Upper lobe of left lung (tissue), 6 donors: ENCODE measurements around the gene JARID2. TPM values are rescaled to one million over a fixed set of nuclear protein-coding genes. Genes with fewer than 3 reads are reported as not detected.
A peak's percentile ranks its signal among the peaks of the same experiment; 100 is the strongest.

Experiments used
- ATAC-seq, 2 donors: fragments of 200-7000 bp; cut with Tn5 transposase; one replicate each; pipeline ENCODE4 v1.9.1; 2022; ENCODE audit warnings: mild to moderate bottlenecking in 2 of 2, moderate library complexity in 2 of 2; ENCODE audit not compliant: low FRiP score in 2 of 2
- DNase-seq, 2 donors: peaks; one replicate each; pipeline ENCODE4 v3.0.0-alpha.2; 2019 to 2020
- H3K27ac ChIP-seq, 4 donors: fragments of 200-600 bp; sonication (generic); one replicate each; pipeline ENCODE4 v1.5.1; 2016 to 2019
- H3K27me3 ChIP-seq, 4 donors: fragments of 200-600 bp; sonication (generic); one replicate each; pipeline ENCODE4 v1.5.1; 2017 to 2019
- H3K36me3 ChIP-seq, 4 donors: fragments of 200-600 bp; sonication (generic); one replicate each; pipeline ENCODE4 v1.5.1; 2016 to 2019
- H3K4me1 ChIP-seq, 4 donors: fragments of 200-600 bp; sonication (generic); one replicate each; pipeline ENCODE4 v1.5.1; 2018 to 2019
- H3K4me3 ChIP-seq, 4 donors: fragments of 200-600 bp; sonication (generic); one replicate each; pipeline ENCODE4 v1.5.1; 2017 to 2019; ENCODE audit warnings: mild to moderate bottlenecking in 2 of 4, moderate library complexity in 1 of 4
- H3K9me3 ChIP-seq, 4 donors: fragments of 200-600 bp; sonication (generic); one replicate each; pipeline ENCODE4 v1.5.1; 2018 to 2019
- EP300 ChIP-seq, 4 donors: sonication (generic); formaldehyde crosslinking; IDR thresholded peaks; one replicate each; pipeline ENCODE4 v1.5.1; 2017; ENCODE audit warnings: antibody characterized with exemption in 4 of 4, control low read depth in 2 of 4
- POLR2A ChIP-seq, 4 donors: fragments of 450-650 bp; IDR thresholded peaks; one replicate each; pipeline ENCODE4 v1.5.1; 2016 to 2017; ENCODE audit warnings: antibody characterized with exemption in 4 of 4, mild to moderate bottlenecking in 2 of 4
- POLR2AphosphoS5 ChIP-seq, 2 donors: sonication (generic); formaldehyde crosslinking; IDR thresholded peaks; one replicate each; pipeline ENCODE4 v1.5.1; 2017; ENCODE audit warnings: antibody characterized with exemption in 2 of 2
- WGBS, 2 donors: methylation state at CpG; one replicate each; pipeline ENCODE4 v1.1.5; 2017 to 2018; 5-methylcytosine and 5-hydroxymethylcytosine counted together
- total RNA-seq, 6 donors: library from RNA; depleted of rRNA in 4 of 6; stranded (reverse); fragments of >200 nt in 4 of 6; gene quantifications; one replicate each; pipeline versions ENCODE4 v1.1.0 to v1.2.1, GENCODE V29; 2016 to 2021
- TF ChIP-seq, protein P1 (sequence below), 6 experiments: fragments of 450-650 bp in 4 of 6; fragments of 200-600 bp in 2 of 6; sonication (generic) in 2 of 6; IDR thresholded peaks; one replicate each; pipeline ENCODE4 v1.5.1; 2016 to 2019; ENCODE audit warnings: antibody characterized with exemption in 6 of 6
- donor health status: DM: no; HTN: no; CAD: no; lungs with moderate emphysema.
- donor health status: DM: no; HTN: yes; CAD: no; lungs with severe emphysema.

JARID2 gene
- total RNA-seq, 6 donors from 2014 or later = 9.6 to 37.7 (median 16.4) TPM

DNA sequence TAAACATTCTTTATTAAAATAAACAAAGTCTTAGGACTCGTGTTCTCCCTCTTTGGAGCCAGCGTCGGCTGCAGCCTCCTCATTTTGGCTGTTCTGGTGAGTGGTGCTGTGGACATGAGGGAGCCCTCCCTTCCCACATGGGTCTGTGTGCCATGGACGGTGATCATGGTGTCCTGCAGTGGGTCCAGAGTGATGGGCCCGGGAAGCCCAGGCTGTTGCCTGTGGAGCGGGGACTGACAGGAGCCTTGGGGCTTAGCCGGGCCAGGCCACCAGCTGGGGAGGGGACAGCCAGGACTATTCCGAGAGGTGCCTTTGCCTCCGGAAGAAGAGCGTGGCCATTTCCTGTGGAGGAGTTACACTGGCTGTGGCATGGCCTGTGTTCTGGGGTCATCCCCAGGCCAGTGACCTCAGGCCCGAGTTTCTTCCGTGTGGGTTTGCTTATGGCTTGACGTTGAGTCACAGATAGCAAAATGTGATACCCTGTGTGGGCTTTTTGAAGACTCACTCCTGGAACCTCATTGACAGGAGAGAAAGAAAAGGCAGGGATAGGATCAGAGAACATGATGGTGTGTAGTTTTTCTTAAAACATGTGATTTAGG is 263.6 kb downstream of the JARID2 start:
- 73 to 75% methylated on average over 9 to 13 of the region's 13 CpGs for WGBS, 2 donors
- no peaks in the 10 kb centered on the region for H3K9me3 ChIP-seq
- DNase-seq = no peak
- H3K27me3 ChIP-seq = no peaks in the 10 kb centered on the region
- TF ChIP-seq EP300 (IDR thresholded peaks at IDR 0.05) (no peak), POLR2A (IDR thresholded peaks at IDR 0.05) (no peak), POLR2AphosphoS5 (IDR thresholded peaks at IDR 0.05) (no peak)
- TF ChIP-seq, protein P1, sequence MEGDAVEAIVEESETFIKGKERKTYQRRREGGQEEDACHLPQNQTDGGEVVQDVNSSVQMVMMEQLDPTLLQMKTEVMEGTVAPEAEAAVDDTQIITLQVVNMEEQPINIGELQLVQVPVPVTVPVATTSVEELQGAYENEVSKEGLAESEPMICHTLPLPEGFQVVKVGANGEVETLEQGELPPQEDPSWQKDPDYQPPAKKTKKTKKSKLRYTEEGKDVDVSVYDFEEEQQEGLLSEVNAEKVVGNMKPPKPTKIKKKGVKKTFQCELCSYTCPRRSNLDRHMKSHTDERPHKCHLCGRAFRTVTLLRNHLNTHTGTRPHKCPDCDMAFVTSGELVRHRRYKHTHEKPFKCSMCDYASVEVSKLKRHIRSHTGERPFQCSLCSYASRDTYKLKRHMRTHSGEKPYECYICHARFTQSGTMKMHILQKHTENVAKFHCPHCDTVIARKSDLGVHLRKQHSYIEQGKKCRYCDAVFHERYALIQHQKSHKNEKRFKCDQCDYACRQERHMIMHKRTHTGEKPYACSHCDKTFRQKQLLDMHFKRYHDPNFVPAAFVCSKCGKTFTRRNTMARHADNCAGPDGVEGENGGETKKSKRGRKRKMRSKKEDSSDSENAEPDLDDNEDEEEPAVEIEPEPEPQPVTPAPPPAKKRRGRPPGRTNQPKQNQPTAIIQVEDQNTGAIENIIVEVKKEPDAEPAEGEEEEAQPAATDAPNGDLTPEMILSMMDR (IDR thresholded peaks at IDR 0.05) = no peak
- H3K4me1 ChIP-seq = peaks cover 6 to 15% (median 13%) of the 10 kb centered on the region in 4 donors
- ATAC-seq = no peak
- H3K4me3 ChIP-seq = no peak overlapping the region
- peaks cover 0 to 48% (median 40%) of the 10 kb centered on the region in 4 donors for H3K36me3 ChIP-seq
- H3K27ac ChIP-seq = peak overlapping the region in 2 of 4 donors; percentile 30 to 31

- 97 to 100% methylated on average over 5 to 6 of the region's 6 CpGs for WGBS, 2 donors
- no peak overlapping the region for H3K4me3 ChIP-seq
- TF ChIP-seq, protein P1 (IDR thresholded peaks at IDR 0.05) = no peak
- TF ChIP-seq EP300 (IDR thresholded peaks at IDR 0.05) = no peak
- DNase-seq = no peak
- ATAC-seq = no peak
- H3K27ac ChIP-seq = peak overlapping the region in 1 of 4 donors; percentile 6
- H3K36me3 ChIP-seq = peaks cover 0 to 55% (median 44%) of the 10 kb centered on the region in 4 donors
- no peaks in the 10 kb centered on the region for H3K9me3 ChIP-seq
- no peaks in the 10 kb centered on the region for H3K27me3 ChIP-seq
- peaks cover 6 to 11% (median 8%) of the 10 kb centered on the region in 4 donors for H3K4me1 ChIP-seq
Measured at GRCh38 chr6:15510121-15510520, 264.3 kb downstream of the JARID2 start.

DNA sequence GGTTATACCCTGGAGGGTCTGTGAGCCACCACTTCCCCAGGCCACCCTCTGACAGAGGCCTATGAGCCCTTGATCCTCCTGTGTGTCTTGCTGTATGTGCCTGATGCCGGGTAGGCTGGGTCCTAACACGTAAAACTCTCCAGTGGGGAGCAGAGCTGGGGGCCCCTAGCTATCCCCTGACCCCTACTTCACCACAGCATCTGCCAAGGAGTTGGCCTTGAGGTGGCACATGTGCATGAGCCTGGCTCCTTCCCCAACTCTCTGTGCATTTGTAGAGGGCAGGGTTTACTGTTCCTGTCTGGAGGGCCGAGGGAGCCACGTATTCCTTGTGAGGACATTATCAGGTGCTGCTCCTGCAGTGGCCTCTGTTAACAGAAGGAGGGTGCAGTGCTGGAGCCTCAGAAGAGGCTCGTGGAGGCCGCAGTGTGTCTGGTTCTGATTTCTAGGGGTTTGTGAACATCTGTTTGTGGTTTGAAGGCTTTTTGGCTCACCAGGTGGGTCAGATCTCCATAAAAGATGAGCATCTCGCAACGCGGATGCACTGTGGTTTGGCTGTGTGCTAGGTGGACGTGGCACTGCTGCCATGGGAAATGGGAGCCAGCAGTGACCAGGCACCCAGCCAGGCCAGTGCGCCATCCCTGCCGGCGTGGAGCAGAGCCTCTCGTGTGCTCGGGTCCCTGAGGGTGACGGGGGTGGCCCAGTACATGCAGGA is 264.8 kb downstream of the JARID2 start:
- no peaks in the 10 kb centered on the region for H3K27me3 ChIP-seq
- WGBS, 2 donors = 92 to 95% methylated on average over 8 to 16 of the region's 16 CpGs
- no peaks in the 10 kb centered on the region for H3K9me3 ChIP-seq
- ATAC-seq = no peak
- peaks cover 0 to 55% (median 46%) of the 10 kb centered on the region in 4 donors for H3K36me3 ChIP-seq
- no peak overlapping the region for H3K27ac ChIP-seq
- H3K4me1 ChIP-seq = peaks cover under 1 to 5% (median 3%) of the 10 kb centered on the region in 4 donors
- no peak overlapping the region for H3K4me3 ChIP-seq
- no peak for DNase-seq
- TF ChIP-seq EP300 (IDR thresholded peaks at IDR 0.05) (no peak), POLR2AphosphoS5 (IDR thresholded peaks at IDR 0.05) (no peak)

- H3K36me3 ChIP-seq = peaks cover 0 to 60% (median 46%) of the 10 kb centered on the region in 4 donors
- 89 to 93% methylated on average over 7 to 14 of the region's 14 CpGs for WGBS, 2 donors
- H3K4me1 ChIP-seq = peaks cover 0 to 5% (median 0%) of the 10 kb centered on the region in 4 donors
- TF ChIP-seq POLR2A (IDR thresholded peaks at IDR 0.05) (no peak), EP300 (IDR thresholded peaks at IDR 0.05) (no peak), POLR2AphosphoS5 (IDR thresholded peaks at IDR 0.05) (no peak)
- TF ChIP-seq, protein P1 (IDR thresholded peaks at IDR 0.05) = no peak
- H3K27ac ChIP-seq = no peak overlapping the region
- no peaks in the 10 kb centered on the region for H3K9me3 ChIP-seq
- H3K27me3 ChIP-seq = no peaks in the 10 kb centered on the region
- ATAC-seq (no peak), DNase-seq (no peak)
- no peak overlapping the region for H3K4me3 ChIP-seq
Measured at GRCh38 chr6:15511248-15512125, 265.6 kb downstream of the JARID2 start.

GRCh38 chr6:15512126-15512525 is 266.3 kb downstream of the JARID2 start:
- no peak for TF ChIP-seq EP300 (IDR thresholded peaks at IDR 0.05)
- TF ChIP-seq, protein P1 (IDR thresholded peaks at IDR 0.05) = no peak
- no peak for TF ChIP-seq POLR2AphosphoS5 (IDR thresholded peaks at IDR 0.05)
- TF ChIP-seq POLR2A (IDR thresholded peaks at IDR 0.05) = no peak
- ATAC-seq = no peak
- no peak overlapping the region for H3K27ac ChIP-seq
- H3K4me1 ChIP-seq = peaks cover 0 to 5% (median 0%) of the 10 kb centered on the region in 4 donors
- H3K36me3 ChIP-seq = peaks cover 3 to 66% (median 51%) of the 10 kb centered on the region in 4 donors
- WGBS, 2 donors = 94 to 100% methylated on average over 11 to 18 of the region's 18 CpGs
- DNase-seq = no peak
- no peaks in the 10 kb centered on the region for H3K27me3 ChIP-seq
- H3K4me3 ChIP-seq = no peak overlapping the region
- no peaks in the 10 kb centered on the region for H3K9me3 ChIP-seq
